GM18498 (cell line): ENCODE data around the gene DLG2.
"Not testable (repeated sequence)": the region's sequence is repeated elsewhere in the genome, so short reads cannot be mapped to it uniquely, and the experiment has no call there.

Experiments used
- ATAC-seq: cut with Tn5 transposase; IDR thresholded peaks from one replicate; pipeline ENCODE4 v1.9.1; 2021; ENCODE audit warnings: mild to moderate bottlenecking, moderate library complexity; ENCODE audit not compliant: unreplicated experiment

Gene DLG2

GRCh38 chr11:83642500-83642899, 1984.6 kb downstream of the DLG2 start:
- ATAC-seq = no peak

DNA sequence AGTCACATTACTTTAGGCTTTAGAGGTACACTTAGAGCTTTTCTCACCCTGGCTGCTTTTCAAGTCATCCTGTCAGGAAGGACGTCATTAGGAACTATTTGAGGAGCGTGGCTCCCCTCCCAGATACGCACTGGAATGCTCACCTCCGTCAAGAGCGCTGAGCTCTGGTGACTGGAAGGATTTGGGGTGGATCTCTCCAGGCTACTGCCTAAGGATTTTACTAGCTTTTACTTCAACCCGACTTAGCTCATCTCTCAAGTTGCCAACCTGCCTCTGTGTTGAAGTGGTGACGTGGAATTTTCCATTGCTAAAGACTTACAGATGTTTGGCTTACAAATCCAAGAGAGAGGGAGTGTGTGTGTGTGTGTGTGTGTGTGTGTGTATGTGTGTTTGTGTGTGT, 1985.6 kb downstream of the DLG2 start:
- no peak for ATAC-seq

- ATAC-seq = no peak
Measured at GRCh38 chr11:83639995-83640758, 1987.0 kb downstream of the DLG2 start.

DNA sequence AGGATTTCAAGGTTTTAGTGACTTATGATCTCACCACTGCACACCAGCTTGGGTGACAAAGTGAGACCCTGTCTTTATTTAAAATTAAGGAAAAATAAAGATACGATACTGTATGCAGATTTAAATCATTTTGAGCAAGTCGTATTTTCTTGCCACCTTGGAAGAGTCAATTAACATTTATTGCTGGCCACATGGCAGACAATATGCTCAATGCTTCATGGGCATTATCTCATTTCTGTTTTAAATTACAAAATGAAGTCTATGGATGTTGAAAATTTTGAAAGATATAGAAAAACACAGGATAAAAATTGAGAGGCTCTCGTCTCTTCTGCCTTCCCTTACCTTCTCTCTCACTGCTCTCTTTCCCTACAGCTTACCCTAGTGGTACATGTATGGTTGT, 1992.0 kb downstream of the DLG2 start:
- ATAC-seq = no peak

- no peak for ATAC-seq
Measured at GRCh38 chr11:83630211-83630610, 1996.9 kb downstream of the DLG2 start.

GRCh38 chr11:83629775-83630174, 1997.4 kb downstream of the DLG2 start:
- ATAC-seq = no peak

GRCh38 chr11:83628622-83629355, 1998.4 kb downstream of the DLG2 start:
- no peak for ATAC-seq

- ATAC-seq = no peak
Measured at GRCh38 chr11:83625336-83625735, 2001.8 kb downstream of the DLG2 start.

DNA sequence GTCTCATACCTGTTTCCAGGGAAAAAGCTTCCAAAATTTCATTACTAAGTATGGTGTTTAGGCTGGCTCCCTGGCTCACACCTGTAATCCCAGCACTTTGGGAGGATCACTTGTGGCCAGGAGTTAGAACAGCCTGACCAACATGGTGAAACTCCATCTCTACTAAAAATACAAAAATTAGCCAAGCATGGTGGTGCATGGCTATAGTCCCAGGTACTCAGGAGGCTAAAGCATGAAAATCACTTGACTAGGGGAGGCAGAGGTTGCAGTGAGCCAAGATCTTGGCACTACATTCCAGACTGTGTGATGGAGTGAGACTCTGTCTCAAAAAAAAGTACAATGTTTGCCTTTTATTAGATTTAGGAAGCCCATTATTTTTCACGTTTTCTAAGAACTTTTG, 2009.5 kb downstream of the DLG2 start:
- ATAC-seq = no peak

GRCh38 chr11:83613767-83614121, 2013.4 kb downstream of the DLG2 start:
- peak; percentile 41 for ATAC-seq

DNA sequence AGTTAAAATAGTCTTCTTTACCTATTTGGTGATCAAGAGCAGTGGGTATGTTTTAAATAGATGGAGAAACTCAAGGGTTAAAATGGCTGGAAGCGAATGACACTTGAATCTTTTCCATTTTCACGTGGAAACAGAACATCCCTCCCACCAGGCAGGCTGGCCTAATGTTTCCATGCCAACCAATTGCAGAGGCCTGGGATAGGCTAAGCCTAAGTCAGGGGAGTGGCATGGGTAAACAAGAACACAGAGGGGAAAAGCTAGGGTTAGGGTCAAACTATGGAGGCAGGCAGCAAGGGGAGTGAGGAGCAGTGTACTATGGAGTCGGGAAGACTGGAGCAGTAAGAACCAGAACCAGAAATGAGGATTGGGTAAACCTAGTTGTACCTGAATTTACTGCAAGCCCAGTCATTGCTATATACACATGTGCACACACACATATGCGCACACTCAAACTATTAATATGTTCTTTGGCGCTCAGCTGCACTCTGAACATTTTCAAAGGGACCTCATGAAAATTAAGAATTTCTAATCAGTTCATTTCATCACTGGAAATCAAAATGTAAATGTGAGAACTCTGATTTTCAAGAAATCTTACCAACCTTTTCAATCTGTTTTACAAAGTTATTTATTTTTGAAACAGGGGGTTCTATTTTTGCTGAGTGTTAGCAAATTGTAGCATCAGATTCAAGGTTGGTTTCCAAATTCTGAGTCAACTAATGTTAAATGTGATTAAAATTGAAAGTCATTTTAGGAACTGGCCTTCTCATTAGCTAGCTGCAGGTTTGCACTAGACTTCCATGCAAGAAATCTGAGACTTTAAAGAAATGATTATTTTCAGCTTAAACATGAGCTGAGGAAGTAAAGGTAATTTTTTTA, 2014.0 kb downstream of the DLG2 start:
- peak; percentile 91 for ATAC-seq

DNA sequence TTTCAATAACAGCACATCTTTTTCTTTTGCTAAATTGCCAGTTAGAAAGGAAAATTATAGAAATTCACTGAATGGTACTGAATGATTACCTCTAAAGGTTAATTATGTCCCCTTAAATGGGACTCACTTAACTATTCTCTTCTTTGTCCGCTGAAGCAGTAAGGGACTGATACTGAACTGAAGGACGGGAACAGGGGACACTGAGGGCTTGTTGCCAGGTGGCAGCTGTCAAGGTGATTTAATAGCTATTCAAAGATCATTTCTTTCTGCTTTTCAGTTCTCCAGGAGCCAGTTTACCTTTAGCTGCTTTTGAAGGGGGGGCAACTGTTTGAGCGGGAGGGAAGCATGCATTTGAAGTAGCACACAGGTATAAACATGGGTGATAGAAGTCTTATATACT, 2015.5 kb downstream of the DLG2 start:
- ATAC-seq = no peak

- ATAC-seq = no peak
Measured at GRCh38 chr11:83611031-83611430, 2016.1 kb downstream of the DLG2 start.

DNA sequence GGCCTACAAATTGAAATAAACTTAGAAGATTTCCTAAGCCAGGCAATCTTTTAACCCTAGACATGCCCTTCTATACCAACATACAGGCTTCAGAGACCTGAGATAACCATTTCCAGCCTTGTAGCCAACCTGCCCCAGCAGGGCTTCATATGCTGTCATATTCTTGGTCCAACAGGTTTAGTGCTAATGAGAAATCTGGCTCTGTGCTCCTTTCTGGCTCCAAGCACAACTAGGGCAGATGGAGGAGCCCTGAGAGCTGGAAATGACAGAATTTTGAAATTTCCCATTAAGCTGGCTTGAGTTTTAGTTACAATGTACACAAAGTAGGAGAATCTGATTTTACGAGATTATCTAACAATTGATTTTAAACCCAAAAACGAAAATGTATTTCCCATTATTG, 2018.0 kb downstream of the DLG2 start:
- no peak for ATAC-seq

DNA sequence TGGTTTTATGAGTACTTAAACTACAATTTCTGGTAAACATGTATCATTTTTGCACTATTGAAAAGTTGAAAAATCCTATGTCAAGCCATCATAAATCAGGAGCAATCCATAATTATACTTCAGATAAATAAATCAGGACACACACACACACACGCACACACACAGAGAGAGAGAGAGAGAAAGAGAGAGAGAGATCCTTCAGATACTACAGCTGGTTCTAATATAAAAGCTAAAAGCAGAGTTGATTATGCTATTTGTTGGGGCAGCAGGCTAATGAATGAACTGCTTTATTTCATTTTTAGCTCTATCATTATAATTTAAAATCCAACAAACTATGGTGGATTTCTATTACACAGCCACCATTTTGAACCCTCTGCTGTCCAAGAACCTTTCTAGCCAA, 2018.6 kb downstream of the DLG2 start:
- no peak for ATAC-seq

DNA sequence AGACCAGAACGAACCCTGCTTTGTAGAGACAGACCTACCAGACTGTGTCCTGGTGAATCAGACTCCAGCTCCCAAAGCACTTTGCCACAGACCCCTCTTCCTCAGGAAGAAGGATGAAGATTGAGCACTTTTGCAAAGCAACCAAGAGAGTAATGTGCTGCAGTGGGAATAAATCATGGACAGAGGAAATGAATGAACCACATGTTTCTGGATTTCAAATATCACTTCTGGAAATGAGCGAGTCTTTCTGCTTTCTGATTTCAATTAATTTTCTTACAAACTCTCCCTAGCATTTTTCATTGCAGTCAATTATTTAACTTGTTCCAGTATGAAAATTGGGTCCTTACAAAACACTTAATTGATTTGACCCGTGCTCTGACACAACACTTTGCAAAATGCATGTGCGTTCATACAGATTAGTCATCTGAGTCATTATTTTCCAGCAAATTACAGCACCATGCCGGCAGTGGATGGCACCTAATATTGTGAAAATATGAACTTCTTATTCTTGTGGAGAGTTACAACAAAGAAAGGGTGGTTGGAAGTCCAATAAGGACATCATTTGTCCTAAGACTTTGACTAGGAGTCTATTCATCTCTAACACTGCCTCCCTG, 2025.1 kb downstream of the DLG2 start:
- ATAC-seq = no peak

DNA sequence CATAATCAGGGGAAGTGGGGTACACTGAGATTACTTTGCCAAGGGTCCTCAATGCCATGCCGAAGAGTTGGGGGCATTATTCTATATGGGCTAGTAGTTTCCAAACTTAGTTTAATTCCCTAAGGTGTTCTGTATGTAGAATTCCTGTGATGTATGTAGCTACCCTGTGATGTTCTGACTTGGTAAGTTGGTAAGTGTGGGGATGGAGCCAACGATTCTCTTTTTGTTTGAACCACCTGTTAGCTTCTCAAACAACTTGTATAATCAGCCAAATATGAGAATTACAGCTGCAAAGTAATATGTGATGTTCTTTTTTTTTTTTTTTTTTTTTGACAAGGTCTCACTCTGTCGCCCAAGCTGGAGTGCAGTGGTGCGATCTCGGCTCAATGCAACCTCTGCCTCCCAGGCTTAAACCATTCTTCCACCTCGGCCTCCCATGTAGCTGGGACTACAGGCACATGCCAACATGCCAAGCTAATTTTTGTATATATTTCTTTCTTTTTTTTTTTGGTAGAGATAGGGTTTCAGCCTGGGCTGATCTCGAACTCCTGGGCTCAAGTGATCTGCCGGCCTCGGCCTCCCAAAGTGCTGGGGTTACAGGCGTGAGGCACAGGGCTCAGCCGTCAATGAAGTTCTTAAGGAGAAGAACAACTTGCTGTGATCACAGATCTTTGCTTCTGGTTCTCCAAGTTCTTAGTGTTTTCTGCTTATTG, 2025.8 kb downstream of the DLG2 start:
- no peak for ATAC-seq

DNA sequence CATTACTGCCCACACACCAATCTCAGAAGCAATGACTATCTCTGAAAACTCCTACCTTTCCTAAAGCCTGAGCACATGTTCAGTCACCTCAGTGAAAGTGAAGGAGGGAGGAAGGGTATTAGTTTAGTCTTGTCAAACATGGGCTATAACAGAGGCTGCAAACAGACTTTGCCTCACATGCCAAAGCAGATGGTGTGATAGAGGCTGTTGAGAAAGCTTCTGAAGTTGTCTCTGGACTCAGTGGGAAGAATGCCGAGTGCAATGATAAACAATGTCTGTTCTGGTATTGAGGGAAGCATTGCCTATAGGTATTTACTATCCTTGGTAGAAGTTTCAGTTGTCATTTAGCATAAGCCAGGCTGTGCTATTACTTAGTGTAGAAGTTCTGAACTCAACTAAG, 2026.5 kb downstream of the DLG2 start:
- no peak for ATAC-seq

DNA sequence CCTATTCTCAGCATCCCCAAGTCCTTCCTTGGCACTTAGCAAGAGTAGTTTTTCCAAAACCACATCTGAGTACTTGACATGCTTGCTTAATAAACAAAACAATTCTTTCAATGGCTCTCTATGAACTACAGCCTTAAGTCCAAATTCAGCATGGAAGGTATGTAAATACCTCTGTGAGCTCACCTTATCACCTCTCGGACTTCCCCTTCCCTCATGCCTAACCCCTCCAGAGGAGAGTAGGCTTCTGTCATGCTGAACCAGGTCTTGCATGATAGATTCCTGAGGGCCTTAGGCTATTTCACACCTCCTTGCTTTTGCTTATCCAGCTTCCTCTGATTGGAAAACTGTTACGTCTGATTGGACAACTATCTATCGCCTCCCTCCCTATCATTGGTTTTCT, 2028.1 kb downstream of the DLG2 start:
- no peak for ATAC-seq

DNA sequence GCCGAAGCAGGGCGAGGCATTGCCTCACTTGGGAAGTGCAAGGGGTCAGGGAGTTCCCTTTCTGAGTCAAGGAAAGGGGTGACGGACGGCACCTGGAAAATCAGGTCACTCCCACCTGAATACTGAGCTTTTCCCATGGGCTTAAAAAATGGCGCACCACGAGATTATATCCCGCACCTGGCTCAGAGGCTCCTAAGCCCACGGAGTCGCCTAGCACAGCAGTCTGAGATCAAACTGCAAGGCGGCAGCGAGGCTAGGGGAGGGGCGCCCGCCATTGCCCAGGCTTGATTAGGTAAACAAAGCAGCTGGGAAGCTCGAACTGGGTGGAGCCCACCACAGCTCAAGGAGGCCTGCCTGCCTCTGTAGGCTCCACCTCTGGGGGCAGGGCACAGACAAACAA, 2039.3 kb downstream of the DLG2 start:
- ATAC-seq = not testable (repeated sequence)
